Measurements from ENCODE around the gene UBE2I.

GRCh38 chr16:1308977-1309885 is at the start of gene UBE2I:
- TF ChIP-seq CTCF (conservative IDR thresholded peaks at IDR 0.05; ENCODE audit: low read depth, low read length) = no peak
- peak; percentile 81 for TF ChIP-seq POLR2A (IDR thresholded peaks at IDR 0.05; ENCODE audit: low read depth, low read length)
- no peak for TF ChIP-seq CEBPB (IDR thresholded peaks at IDR 0.05; ENCODE audit: low read depth, low read length)
- no peak; the same call in 1 of the 2 replicates for TF ChIP-seq MXI1 (IDR thresholded peaks at IDR 0.05; ENCODE audit: borderline replicate concordance, low read depth, low read length)
- TF ChIP-seq RFX5 (IDR thresholded peaks at IDR 0.05; ENCODE audit: low read depth, low read length) = no peak
